Mucosa of descending colon (tissue), 3 donors: ENCODE measurements around the gene ZNF426. TPM values are rescaled to one million over a fixed set of nuclear protein-coding genes. Genes with fewer than 3 reads are reported as not detected.

ENCODE experiments used
- ATAC-seq: fragments of 200-7000 bp; cut with Tn5 transposase; one replicate; pipeline ENCODE4 v1.9.1; 2020; ENCODE audit warnings: mild to moderate bottlenecking, moderate library complexity
- DNase-seq, 3 donors: peaks; one replicate each; pipeline ENCODE4 v3.0.0-alpha.2; 2020
- H3K36me3 ChIP-seq: fragments of 200-600 bp; one replicate; pipeline ENCODE4 v1.8.0; 2021; ENCODE audit warnings: low read depth, mild to moderate bottlenecking
- H3K4me1 ChIP-seq: fragments of 200-600 bp; one replicate; pipeline ENCODE4 v1.8.0; 2021; ENCODE audit warnings: low read depth, mild to moderate bottlenecking
- H3K4me3 ChIP-seq: fragments of 200-600 bp; one replicate; pipeline ENCODE4 v1.8.0; 2021; ENCODE audit warnings: mild to moderate bottlenecking
- H3K9me3 ChIP-seq: fragments of 200-600 bp; one replicate; pipeline ENCODE4 v1.8.0; 2021; ENCODE audit warnings: mild to moderate bottlenecking
- CTCF ChIP-seq: fragments of 200-600 bp; IDR thresholded peaks from one replicate; pipeline ENCODE4 v1.8.0; 2022; ENCODE audit warnings: antibody characterized with exemption, mild to moderate bottlenecking
- intact Hi-C, 2 donors: fragments of 100-400 bp; cut with DNase I in 1 of 2; cut with micrococcal nuclease in 1 of 2; formaldehyde crosslinking; loops; one replicate each; pipeline versions ENCODE4 v1.11.0 to v1.11.1; 2022; cut with DNase I, micrococcal nuclease
- total RNA-seq, 3 donors: library from RNA; stranded (reverse); fragmentation: NEBNext Ultra II Directional in 2 of 3; extraction: Animal tissue kit (Norgen Biotek cat#: 25700) in 2 of 3; gene quantifications; one replicate each; pipeline versions ENCODE4 v1.2.1 to v1.2.4, GENCODE V29; 2021 to 2023
- donor health status: DM: no; HTN: no; CAD: no; lungs with moderate emphysema.
- donor health status: DM: no; HTN: no; CAD: no.
- donor health status: DM: no; HTN: yes; CAD: no.

Gene ZNF426
- total RNA-seq, 3 donors from 2014 or later, result 6.9 to 23.3 (median 9.7) TPM

- Histone ChIP-seq H3K36me3 (no peaks in the 10 kb centered on the region), H3K4me3 (no peak overlapping the region), H3K4me1 (no peaks in the 10 kb centered on the region), H3K9me3 (peaks cover 45% of the 10 kb centered on the region)
- ATAC-seq, result no peak
- TF ChIP-seq CTCF, result no peak
- intact Hi-C loops, result no loop called here
- DNase-seq, result no peak
Measured at GRCh38 chr19:9474975-9475374, 63.5 kb downstream of the ZNF426 start.

Other genes starting within 250 kb of the ZNF426 start
- 1 to 10 TPM; 2.7 to 6.2 (median 4.4) TPM for gene ZNF699, start 228.8 kb downstream of the ZNF426 start, total RNA-seq
- 10 to 100 TPM in 2 of 3 donors, 1 to 10 TPM in 1; 7.8 to 19.5 (median 10.4) TPM for gene ZNF559, start 214.5 kb downstream of the ZNF426 start, total RNA-seq
- gene ZNF177, start 175.6 kb downstream of the ZNF426 start, total RNA-seq, result 1 to 10 TPM in 2 of 3 donors, not detected in 1; 2.5 to 5.5 TPM
- 10 to 100 TPM; 16.6 to 23.9 (median 20.6) TPM for gene ZNF266, start 103.1 kb downstream of the ZNF426 start, total RNA-seq
- not detected for gene ZNF560, start 40.0 kb downstream of the ZNF426 start, total RNA-seq
- gene ZNF121, start 45.9 kb upstream of the ZNF426 start, total RNA-seq, result 10 to 100 TPM; 17.0 to 26.3 (median 22.2) TPM
- 10 to 100 TPM; 22.6 to 42.2 (median 31.9) TPM for gene ZNF561, start 82.6 kb upstream of the ZNF426 start, total RNA-seq
- 10 to 100 TPM; 27.9 to 49.4 (median 41.5) TPM for gene ZNF562, start 136.5 kb upstream of the ZNF426 start, total RNA-seq
- gene ZNF846, start 230.1 kb upstream of the ZNF426 start, total RNA-seq, result 10 to 100 TPM; 13.4 to 22.1 (median 20.2) TPM